ENCODE measurements around the gene UNC79.

The UNC79 gene

GRCh38 chr14:93543766-93544165 is 113.0 kb downstream of the UNC79 start:
- in situ Hi-C loops (cut with MboI; ENCODE audit: low sequenced_read_pairs) = loop anchor here (25.0 kb wide), 1 partner anchor 306 kb away; no protein-coding TSS in a partner anchor

GRCh38 chr14:93544212-93544611 is 113.5 kb downstream of the UNC79 start:
- in situ Hi-C loops (cut with MboI; ENCODE audit: low sequenced_read_pairs) = loop anchor here (25.0 kb wide), 1 partner anchor 307 kb away; no protein-coding TSS in a partner anchor

- in situ Hi-C loops (cut with MboI; ENCODE audit: low sequenced_read_pairs) = loop anchor here (25.0 kb wide), 1 partner anchor 309 kb away; no protein-coding TSS in a partner anchor
Observed at GRCh38 chr14:93546642-93547041, 115.9 kb downstream of the UNC79 start.

- in situ Hi-C loops (cut with MboI; ENCODE audit: low sequenced_read_pairs) = loop anchor here (25.0 kb wide), 1 partner anchor 311 kb away; no protein-coding TSS in a partner anchor
Observed at GRCh38 chr14:93548102-93548843, 117.5 kb downstream of the UNC79 start.

GRCh38 chr14:93549595-93549994 is 118.9 kb downstream of the UNC79 start:
- in situ Hi-C loops (cut with MboI; ENCODE audit: low sequenced_read_pairs) = loop anchor here (25.0 kb wide), 1 partner anchor 312 kb away; no protein-coding TSS in a partner anchor

- in situ Hi-C loops (cut with MboI; ENCODE audit: low sequenced_read_pairs) = no loop called here
Observed at GRCh38 chr14:93564918-93565317, 134.2 kb downstream of the UNC79 start.

- in situ Hi-C loops (cut with MboI; ENCODE audit: low sequenced_read_pairs) = no loop called here
Observed at GRCh38 chr14:93566065-93566693, 135.4 kb downstream of the UNC79 start.

DNA sequence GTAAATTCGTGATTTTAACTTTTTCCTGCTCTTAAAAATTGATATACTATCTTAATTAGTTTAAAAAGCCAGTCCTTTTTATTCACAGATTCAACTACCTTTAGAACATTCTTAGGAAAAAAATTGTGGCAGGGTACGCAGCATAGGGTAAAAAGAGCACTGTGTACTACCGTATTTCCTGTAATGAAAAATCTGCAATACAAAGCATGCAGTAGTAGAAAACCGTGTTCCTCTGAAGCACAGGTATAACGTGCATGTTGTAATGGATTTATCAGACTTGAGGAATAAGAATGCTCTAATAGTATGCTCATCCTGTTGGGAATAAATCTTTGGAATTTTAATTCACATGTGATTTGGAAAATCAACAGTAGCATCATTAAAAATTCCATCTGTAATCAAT is 140.5 kb downstream of the UNC79 start:
- in situ Hi-C loops (cut with MboI; ENCODE audit: low sequenced_read_pairs) = no loop called here

GRCh38 chr14:93579178-93579577 is 148.4 kb downstream of the UNC79 start:
- in situ Hi-C loops (cut with MboI; ENCODE audit: low sequenced_read_pairs) = no loop called here

GRCh38 chr14:93582516-93582915 is 151.8 kb downstream of the UNC79 start:
- in situ Hi-C loops (cut with MboI; ENCODE audit: low sequenced_read_pairs) = no loop called here

DNA sequence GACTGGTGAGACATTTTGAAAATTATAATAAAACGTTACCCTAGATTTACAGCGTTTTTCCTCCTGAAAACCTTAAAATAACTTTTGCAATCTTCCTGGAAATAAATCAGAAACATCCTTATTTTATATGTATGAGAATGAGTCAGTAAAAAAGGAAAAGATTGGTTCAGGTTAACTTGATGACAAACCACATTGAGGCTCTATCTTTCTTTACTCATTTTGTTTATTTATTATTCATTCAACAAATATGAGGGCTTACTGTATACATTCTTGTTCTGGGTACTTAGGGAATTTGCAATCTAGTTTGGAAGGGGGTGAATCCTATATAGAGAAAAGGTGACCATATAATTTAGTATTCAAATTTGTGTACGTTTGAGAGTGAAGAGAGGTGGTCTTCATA is 156.6 kb downstream of the UNC79 start:
- in situ Hi-C loops (cut with MboI; ENCODE audit: low sequenced_read_pairs) = no loop called here

GRCh38 chr14:93591506-93591905 is 160.8 kb downstream of the UNC79 start:
- in situ Hi-C loops (cut with MboI; ENCODE audit: low sequenced_read_pairs) = no loop called here

DNA sequence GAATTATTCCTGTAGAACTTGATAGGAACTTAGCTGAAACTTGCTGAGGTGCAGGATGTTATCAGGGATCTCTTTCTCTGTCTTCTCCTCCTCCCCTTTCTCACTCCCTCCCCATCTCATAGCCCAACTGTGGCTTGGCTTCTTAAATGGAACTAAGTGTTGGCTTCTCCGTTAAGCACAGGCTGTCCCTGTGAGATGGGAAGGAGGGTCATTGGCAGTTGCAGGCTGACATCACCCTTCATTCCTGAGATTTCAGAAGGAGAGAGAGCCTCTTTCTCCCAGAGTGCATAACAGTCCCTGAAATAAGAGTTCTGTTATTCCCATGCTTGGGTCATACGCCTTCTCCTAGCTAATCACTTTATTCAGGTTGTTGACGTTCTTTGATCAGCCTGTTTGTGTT is 162.0 kb downstream of the UNC79 start:
- in situ Hi-C loops (cut with MboI; ENCODE audit: low sequenced_read_pairs) = no loop called here

DNA sequence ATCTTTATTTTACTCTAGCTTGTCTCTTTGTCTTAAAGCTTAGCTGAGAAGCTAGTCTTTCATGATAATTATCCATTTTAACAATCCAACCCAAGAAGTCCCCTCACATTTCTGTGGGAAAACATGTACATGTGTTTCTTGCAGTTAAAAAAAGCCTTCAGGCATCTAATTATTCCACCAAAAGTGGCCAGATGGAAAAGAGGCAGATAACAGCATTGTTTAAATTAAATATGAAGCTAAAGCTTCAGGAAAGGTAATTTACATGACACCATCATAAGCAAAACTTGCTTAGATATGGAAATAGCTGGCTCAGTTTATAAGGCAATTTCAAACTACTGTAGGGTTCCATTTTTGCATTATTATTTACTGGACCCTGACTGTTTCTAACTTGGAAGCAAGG is 175.4 kb downstream of the UNC79 start:
- in situ Hi-C loops (cut with MboI; ENCODE audit: low sequenced_read_pairs) = no loop called here

DNA sequence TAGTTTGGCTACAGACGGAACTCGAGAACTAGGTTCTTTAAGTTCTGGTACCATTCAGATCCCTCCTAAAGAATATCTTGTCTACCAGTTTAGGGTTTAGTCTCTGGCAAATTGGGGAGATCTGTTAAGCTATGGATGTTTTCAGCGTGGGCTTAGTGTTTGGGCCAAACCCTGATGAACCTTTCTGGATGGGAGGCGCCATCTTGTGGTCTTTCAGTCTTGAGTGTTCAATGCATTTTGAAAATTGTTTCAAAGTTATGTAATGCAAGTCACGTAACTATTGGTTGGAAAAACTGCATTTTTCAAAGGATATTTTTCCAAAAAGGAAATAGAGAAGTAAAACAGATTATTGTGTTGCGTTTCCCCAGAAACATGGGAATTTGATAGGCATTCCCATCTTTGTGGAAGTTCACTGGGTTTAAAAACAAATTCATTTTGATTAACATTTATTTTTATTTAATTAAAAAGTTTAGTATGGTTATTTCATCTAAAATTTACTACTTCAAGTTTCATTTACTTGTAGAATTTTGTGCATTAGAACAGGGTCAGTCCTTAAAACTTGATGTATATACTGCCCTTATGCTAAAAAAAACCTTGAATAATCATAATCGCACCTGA is 188.5 kb downstream of the UNC79 start:
- in situ Hi-C loops (cut with MboI; ENCODE audit: low sequenced_read_pairs) = no loop called here

- in situ Hi-C loops (cut with MboI; ENCODE audit: low sequenced_read_pairs) = no loop called here
Observed at GRCh38 chr14:93628048-93628447, 197.3 kb downstream of the UNC79 start.

DNA sequence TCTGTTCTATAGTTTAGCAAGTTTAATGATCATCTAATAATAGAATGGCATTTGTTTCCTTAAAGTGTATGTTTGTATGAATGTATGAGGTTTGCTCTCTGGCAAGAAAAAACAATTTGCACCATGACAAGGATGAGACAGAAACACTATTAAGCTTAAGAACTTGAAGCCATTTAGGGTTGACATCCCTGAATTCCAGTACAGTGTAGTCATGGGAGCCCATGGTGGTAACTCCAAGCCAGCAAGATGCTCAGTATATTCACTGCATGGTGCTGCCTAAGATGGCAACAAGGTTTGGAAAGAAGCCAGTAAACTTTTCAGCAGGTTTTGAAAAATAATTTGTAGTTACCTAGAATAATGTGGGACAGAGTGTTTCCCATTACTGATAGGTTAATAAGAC is 198.9 kb downstream of the UNC79 start:
- in situ Hi-C loops (cut with MboI; ENCODE audit: low sequenced_read_pairs) = no loop called here

DNA sequence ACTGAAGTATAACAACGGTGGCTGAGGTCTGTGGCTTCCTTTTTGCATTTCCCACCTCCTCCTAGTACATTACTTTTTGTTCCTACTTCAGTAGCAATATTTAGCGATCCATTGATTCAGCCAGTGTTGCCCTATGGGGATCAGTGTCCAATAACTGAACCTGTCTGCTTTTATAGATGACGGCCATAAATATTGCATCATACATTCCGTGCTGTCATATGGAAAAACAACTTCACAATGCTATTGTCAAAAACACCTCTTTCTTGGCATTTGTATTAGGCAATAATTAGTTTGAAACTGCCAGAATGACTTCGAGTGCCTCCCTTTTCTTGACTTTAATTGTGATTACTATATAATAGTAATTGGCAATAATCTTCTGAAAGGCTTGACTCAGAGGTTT is 208.1 kb downstream of the UNC79 start:
- in situ Hi-C loops (cut with MboI; ENCODE audit: low sequenced_read_pairs) = no loop called here

DNA sequence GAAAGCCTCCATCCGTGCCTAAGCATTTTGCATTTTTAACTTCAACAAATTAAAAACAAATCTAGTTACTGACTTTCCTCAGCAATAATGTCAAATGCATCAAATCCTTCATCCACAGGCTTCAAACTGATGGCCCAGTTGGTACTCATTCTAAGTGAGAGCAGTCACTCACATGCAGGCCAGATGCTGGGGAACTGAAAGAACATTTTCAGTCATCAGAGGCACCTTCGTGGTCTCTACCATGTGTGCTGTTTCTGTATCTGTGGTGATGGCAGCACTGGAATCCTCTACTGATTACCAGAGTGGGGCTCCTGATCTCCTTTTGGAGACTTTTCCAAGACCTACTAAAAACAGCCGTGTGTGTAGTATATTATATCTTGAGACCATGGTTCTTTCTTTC is 212.4 kb downstream of the UNC79 start:
- in situ Hi-C loops (cut with MboI; ENCODE audit: low sequenced_read_pairs) = no loop called here

GRCh38 chr14:93643676-93644075 is 212.9 kb downstream of the UNC79 start:
- in situ Hi-C loops (cut with MboI; ENCODE audit: low sequenced_read_pairs) = no loop called here

DNA sequence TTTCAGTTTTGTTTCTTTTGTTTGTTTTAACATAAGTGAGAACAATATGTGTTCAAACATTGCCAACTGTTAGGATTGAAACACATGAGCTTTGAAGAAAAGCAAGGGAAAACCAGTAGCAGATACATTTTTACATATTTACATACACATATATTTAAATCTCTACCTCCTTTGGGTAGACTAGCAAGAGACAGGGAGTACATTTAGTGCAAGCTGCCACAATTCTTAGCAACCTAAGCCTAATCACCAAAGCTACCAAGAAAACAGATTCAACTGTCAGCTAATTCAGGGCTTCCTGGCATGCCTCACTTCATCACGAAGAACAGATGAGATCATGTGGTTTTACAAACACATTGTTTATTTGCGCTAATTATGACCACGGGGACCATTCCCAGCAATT is 214.5 kb downstream of the UNC79 start:
- in situ Hi-C loops (cut with MboI; ENCODE audit: low sequenced_read_pairs) = no loop called here

All from HL-60/S4 (cell line).